LNCaP clone FGC (cell line): Measurements from ENCODE around the gene DLST.

Experiments
- DNase-seq: peaks from one replicate; pipeline ENCODE4 v3.0.0-alpha.2; 2011; ENCODE audit warnings: low read depth
- H3K4me3 ChIP-seq: 2 replicates; pipeline ENCODE4 v1.5.1; 2011; ENCODE audit warnings: mild to moderate bottlenecking, low read depth, low read length, control low read depth
- CTCF ChIP-seq: IDR thresholded peaks from 2 replicates; pipeline ENCODE4 v1.5.1; 2012; ENCODE audit warnings: mild to moderate bottlenecking; ENCODE audit not compliant: control insufficient read depth, insufficient read depth; ENCODE audit errors: extremely low read depth

Gene DLST

DNA sequence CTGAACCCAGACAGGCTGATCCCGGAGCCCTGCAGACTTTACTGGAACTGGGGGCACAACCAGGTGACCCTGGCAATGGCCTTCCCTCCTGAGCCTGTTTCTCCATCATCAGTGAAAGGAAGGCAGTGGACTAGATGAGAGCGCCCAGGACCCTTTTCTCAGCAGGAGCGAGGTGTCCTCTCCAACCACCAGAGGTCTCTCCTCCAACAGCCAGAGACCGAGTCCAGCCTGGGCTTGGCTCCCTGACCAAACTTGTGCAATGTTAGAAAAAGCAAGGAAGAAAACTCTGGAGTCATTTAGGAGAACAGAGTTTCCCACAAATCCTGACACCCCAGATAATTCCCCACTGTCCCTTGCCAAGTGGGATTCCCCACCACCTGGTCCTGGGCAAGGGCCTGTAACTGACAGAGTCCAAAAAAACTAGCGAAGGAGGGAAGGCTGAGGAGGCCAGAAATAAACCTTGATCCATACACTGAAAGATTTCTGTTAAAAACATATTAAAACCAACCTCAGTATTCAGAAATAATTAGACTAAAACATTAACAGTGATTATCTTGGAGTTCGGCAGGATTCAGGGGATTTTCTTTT is 32.4 kb downstream of the DLST start:
- DNase-seq = peak; percentile 8
- TF ChIP-seq CTCF = peak; percentile 79
- no peak overlapping the region for H3K4me3 ChIP-seq

DNA sequence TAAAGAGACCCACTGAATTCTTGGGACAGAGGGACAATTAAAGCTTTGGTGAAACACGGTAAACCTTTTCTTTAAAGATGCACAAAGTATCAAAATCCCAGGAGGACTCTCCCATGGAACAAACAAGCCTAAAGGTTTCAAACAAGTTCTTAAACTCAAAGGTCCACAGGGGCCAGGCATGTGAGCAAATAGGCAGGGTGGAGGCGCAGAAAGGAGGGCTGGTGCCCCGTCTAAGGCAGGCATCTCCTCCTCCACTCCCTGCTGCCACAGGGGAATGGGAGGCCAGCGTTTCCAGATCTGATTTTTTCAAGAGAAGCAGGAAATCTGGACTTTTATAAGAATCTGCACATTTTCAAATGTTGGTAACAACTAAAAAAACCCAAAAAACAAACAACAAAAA is 33.7 kb downstream of the DLST start:
- no peak for TF ChIP-seq CTCF
- DNase-seq = no peak
- no peak overlapping the region for H3K4me3 ChIP-seq

- H3K4me3 ChIP-seq = no peak overlapping the region
- no peak for TF ChIP-seq CTCF
- DNase-seq = no peak
Measured at GRCh38 chr14:74915826-74916225, 34.1 kb downstream of the DLST start.

- no peak for TF ChIP-seq CTCF
- DNase-seq = no peak
- H3K4me3 ChIP-seq = no peak overlapping the region
Measured at GRCh38 chr14:74917178-74917543, 35.4 kb downstream of the DLST start.

GRCh38 chr14:74917646-74918081 is 35.9 kb downstream of the DLST start:
- no peak for TF ChIP-seq CTCF
- no peak for DNase-seq
- H3K4me3 ChIP-seq = no peak overlapping the region

DNA sequence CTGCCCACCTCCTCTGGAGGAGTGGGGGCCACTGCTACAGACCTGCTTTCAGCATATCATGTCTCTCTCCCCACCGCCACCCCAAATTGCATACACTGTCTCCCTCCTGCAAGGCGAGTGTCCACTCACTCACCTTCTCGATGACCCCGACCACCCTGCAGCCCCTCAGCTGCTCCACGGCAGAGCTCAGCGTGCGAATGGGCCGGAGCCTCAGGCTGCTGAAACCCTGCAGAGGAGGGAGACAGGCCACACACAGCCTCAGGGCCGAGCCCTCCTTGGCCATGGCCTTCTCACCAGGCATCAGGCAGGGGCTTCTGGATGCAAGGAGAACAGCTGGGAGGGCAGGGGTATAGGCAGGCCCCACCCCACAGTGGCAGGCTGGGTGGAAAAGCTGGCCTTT is 36.7 kb downstream of the DLST start:
- no peak overlapping the region for H3K4me3 ChIP-seq
- no peak for DNase-seq
- no peak for TF ChIP-seq CTCF

DNA sequence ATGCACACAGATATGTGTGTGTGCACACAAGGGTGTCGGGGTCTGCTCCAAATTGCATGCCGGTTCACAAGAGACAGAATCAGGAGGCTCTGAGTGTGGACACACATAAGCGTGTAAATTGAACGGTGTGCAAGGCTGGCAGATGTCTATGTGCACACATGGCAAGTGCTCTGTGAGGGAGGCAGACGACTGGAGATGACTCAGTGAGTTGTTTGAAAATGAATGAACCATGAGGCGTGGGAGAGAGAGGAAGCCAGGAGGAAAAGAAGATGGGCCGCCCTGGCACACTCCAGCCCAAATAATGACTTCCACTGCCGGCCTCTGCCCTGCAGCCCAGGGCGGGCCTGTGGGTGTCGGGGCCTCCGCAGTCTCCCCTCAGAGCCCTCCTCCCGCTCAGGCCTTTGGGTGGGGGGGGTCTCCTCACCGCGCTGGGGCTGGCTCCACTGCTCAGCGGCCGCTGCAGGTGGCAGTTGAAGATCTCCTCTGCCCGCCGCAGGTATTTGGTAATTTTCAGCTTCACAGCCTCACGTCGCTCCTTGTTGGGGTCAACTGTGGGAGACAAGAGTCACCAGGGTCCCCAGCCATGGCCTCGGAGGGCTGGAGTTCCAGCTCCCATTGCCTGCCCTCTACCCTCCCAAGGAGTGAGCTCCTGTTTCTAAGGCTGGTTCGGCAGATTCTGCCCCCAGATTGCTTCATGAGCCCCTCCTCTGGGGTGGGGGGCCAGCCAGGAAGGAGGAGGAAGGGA is 37.9 kb downstream of the DLST start:
- no peak overlapping the region for H3K4me3 ChIP-seq
- TF ChIP-seq CTCF = no peak
- DNase-seq = no peak
